GM18858 (cell line): Measurements from ENCODE around the gene LEF1.
A peak's percentile ranks its signal among the peaks of the same experiment; 100 is the strongest.
"Not testable (repeated sequence)": the region's sequence is repeated elsewhere in the genome, so short reads cannot be mapped to it uniquely, and the experiment has no call there.

Source experiments
- ATAC-seq: cut with Tn5 transposase; IDR thresholded peaks from one replicate; pipeline ENCODE4 v1.9.1; 2021; ENCODE audit not compliant: unreplicated experiment

Gene LEF1

GRCh38 chr4:108070775-108071174, 98.0 kb downstream of the LEF1 start:
- no peak for ATAC-seq

GRCh38 chr4:108068442-108068841, 100.3 kb downstream of the LEF1 start:
- ATAC-seq = no peak

- no peak for ATAC-seq
Observed at GRCh38 chr4:108060686-108061321, 107.9 kb downstream of the LEF1 start.

GRCh38 chr4:108060164-108060563, 108.6 kb downstream of the LEF1 start:
- no peak for ATAC-seq

GRCh38 chr4:108058685-108059440, 109.9 kb downstream of the LEF1 start:
- ATAC-seq = no peak

GRCh38 chr4:108056418-108056817, 112.3 kb downstream of the LEF1 start:
- no peak for ATAC-seq

GRCh38 chr4:108055787-108056186, 112.9 kb downstream of the LEF1 start:
- no peak for ATAC-seq

GRCh38 chr4:108054025-108054638, 114.6 kb downstream of the LEF1 start:
- ATAC-seq = no peak

- ATAC-seq = peak; percentile 89
Observed at GRCh38 chr4:108053251-108053711, 115.5 kb downstream of the LEF1 start.

GRCh38 chr4:108052558-108053120, 116.1 kb downstream of the LEF1 start:
- ATAC-seq = no peak

GRCh38 chr4:108051343-108051742, 117.4 kb downstream of the LEF1 start:
- no peak for ATAC-seq

GRCh38 chr4:108050166-108051111, 118.3 kb downstream of the LEF1 start:
- not testable (repeated sequence) for ATAC-seq

GRCh38 chr4:108049406-108049805, 119.3 kb downstream of the LEF1 start:
- no peak for ATAC-seq

GRCh38 chr4:108048997-108049396, 119.7 kb downstream of the LEF1 start:
- ATAC-seq = no peak

- no peak for ATAC-seq
Observed at GRCh38 chr4:108048157-108048556, 120.6 kb downstream of the LEF1 start.

GRCh38 chr4:108047199-108047598, 121.5 kb downstream of the LEF1 start:
- ATAC-seq = no peak

- ATAC-seq = no peak
Observed at GRCh38 chr4:108045687-108046024, 123.1 kb downstream of the LEF1 start.

GRCh38 chr4:108044951-108045686, 123.6 kb downstream of the LEF1 start:
- no peak for ATAC-seq

- no peak for ATAC-seq
Observed at GRCh38 chr4:108043526-108043925, 125.2 kb downstream of the LEF1 start.

- no peak for ATAC-seq
Observed at GRCh38 chr4:108042927-108043326, 125.8 kb downstream of the LEF1 start.
